Measurements from ENCODE around the gene POLG.
A peak's percentile ranks its signal among the peaks of the same experiment; 100 is the strongest.

The POLG gene

DNA sequence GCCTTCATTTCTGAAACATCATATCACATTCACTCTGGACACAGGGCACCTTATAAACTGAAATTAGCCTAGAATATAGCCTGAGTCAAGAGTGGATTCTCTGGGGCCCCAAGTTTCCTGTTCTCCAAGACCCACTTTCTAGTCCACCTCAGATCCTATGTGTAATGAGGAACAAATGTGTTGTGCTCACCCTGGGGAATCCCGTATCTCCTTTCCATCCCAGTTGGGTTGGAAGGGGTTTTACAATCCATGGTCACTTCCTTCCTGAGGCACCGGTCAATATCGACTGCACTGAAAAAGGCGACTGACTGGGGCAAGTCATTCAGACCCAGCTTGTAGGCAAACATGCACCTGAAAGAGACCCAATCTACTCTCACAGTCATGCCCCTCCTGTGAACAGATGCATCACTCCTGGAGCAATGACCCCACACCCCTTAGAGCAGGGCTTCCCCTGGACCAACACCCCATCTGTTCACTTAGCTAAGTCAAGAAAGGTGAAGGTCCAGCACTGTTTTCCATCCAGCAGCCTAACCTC is 17.4 kb downstream of the POLG start:
- ChIA-PET CTCF (no interaction called here), POLR2A (no interaction called here)
- no peak for DNase-seq
- no peaks in the 10 kb centered on the region for H3K27me3 ChIP-seq (replicated peaks in 2 of 5; ENCODE audit: control insufficient read depth in 4 of 5, insufficient read depth in 5 of 5, low read length in 4 of 5)
- H3K4me1 ChIP-seq (ENCODE audit: control extremely low read depth in 1 of 4, control insufficient read depth in 4 of 4, insufficient read depth in 4 of 4, low read length in 3 of 4), result no peaks in the 10 kb centered on the region
- no peak overlapping the region for H3K27ac ChIP-seq (ENCODE audit: insufficient read depth in 1 of 2, low read depth in 1 of 2, low read length in 2 of 2, poor library complexity in 1 of 2, severe bottlenecking in 2 of 2)
- 85% methylated on average over 3 of the region's 4 CpGs for WGBS (ENCODE audit: insufficient coverage)
- H3K9me3 ChIP-seq (ENCODE audit: control extremely low read depth in 1 of 5, control insufficient read depth in 4 of 5, insufficient read depth in 2 of 5, low read depth in 1 of 5, low read length in 4 of 5), result no peaks in the 10 kb centered on the region
- peaks cover 8 to 95% (median 74%) of the 10 kb centered on the region in 4 experiments for H3K36me3 ChIP-seq (ENCODE audit: control insufficient read depth in 4 of 4, insufficient read depth in 4 of 4, low read length in 3 of 4)
- no peak overlapping the region for H3K4me3 ChIP-seq (ENCODE audit: control insufficient read depth in 1 of 7, extremely low read depth in 1 of 7, insufficient read depth in 4 of 7, low read depth in 2 of 7, low read length in 6 of 7)

DNA sequence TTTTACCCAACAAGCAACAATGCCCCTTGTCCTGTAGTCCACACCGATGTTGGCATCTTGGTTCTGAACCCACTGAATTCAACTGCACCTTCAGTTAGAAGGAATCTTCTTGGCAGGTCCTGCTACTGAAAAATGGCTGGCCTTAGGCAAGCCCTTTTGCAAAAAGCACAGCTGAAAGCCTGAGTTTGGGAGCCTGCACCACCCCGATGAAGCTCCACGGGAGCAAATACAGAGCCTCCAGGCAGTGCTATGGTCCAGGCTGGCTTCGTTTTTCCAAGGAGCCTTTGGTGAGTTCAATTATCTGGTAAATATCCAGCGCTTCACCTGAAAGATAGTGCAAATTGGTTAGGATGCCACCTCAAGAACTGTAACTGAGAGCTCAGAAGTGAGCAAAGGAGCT is 18.1 kb downstream of the POLG start:
- Histone ChIP-seq H3K27me3 (replicated peaks in 2 of 5; ENCODE audit: control insufficient read depth in 4 of 5, insufficient read depth in 5 of 5, low read length in 4 of 5) (no peaks in the 10 kb centered on the region), H3K4me3 (ENCODE audit: control insufficient read depth in 1 of 7, extremely low read depth in 1 of 7, insufficient read depth in 4 of 7, low read depth in 2 of 7, low read length in 6 of 7) (no peak overlapping the region), H3K27ac (ENCODE audit: insufficient read depth in 1 of 2, low read depth in 1 of 2, low read length in 2 of 2, poor library complexity in 1 of 2, severe bottlenecking in 2 of 2) (no peak overlapping the region), H3K4me1 (ENCODE audit: control extremely low read depth in 1 of 4, control insufficient read depth in 4 of 4, insufficient read depth in 4 of 4, low read length in 3 of 4) (no peaks in the 10 kb centered on the region), H3K36me3 (ENCODE audit: control insufficient read depth in 4 of 4, insufficient read depth in 4 of 4, low read length in 3 of 4) (peaks cover 8 to 95% (median 69%) of the 10 kb centered on the region in 4 experiments), H3K9me3 (ENCODE audit: control extremely low read depth in 1 of 5, control insufficient read depth in 4 of 5, insufficient read depth in 2 of 5, low read depth in 1 of 5, low read length in 4 of 5) (no peaks in the 10 kb centered on the region)
- CTCF ChIA-PET, result no interaction called here
- POLR2A ChIA-PET, result no interaction called here
- WGBS (ENCODE audit: insufficient coverage), result 100% methylated on average over 5 of the region's 5 CpGs
- DNase-seq, result no peak

DNA sequence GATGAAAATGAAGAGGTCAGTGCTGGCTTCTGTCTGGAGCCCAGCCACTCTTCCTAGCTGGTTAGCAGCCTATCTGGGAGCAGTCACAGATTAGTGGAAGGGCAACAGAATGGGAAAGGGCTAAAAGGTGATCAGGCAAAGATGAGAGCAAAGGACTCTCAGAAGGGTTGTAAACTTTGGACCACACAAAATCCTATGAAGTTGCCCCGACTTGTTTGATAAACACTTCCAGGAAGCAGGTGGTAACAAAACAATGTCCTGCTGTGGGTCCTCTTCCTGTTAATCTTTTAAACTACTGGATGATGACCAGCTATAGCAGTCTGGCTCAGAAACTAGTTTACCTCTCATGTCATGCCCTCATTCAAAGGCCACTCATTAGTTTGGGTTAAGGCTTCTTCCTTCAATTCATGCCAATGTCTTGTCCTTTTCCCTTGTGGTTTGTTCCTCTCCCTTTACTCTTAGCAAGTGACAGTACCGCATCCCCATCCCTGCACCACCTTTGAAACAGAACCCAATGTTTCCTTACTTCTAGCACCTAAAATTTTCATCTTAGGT is 19.2 kb downstream of the POLG start:
- Histone ChIP-seq H3K9me3 (ENCODE audit: control extremely low read depth in 1 of 5, control insufficient read depth in 4 of 5, insufficient read depth in 2 of 5, low read depth in 1 of 5, low read length in 4 of 5) (no peaks in the 10 kb centered on the region), H3K4me1 (ENCODE audit: control extremely low read depth in 1 of 4, control insufficient read depth in 4 of 4, insufficient read depth in 4 of 4, low read length in 3 of 4) (no peaks in the 10 kb centered on the region), H3K36me3 (ENCODE audit: control insufficient read depth in 4 of 4, insufficient read depth in 4 of 4, low read length in 3 of 4) (peaks cover 8 to 90% (median 62%) of the 10 kb centered on the region in 4 experiments), H3K27me3 (replicated peaks in 2 of 5; ENCODE audit: control insufficient read depth in 4 of 5, insufficient read depth in 5 of 5, low read length in 4 of 5) (no peaks in the 10 kb centered on the region), H3K4me3 (ENCODE audit: control insufficient read depth in 1 of 7, extremely low read depth in 1 of 7, insufficient read depth in 4 of 7, low read depth in 2 of 7, low read length in 6 of 7) (no peak overlapping the region), H3K27ac (ENCODE audit: insufficient read depth in 1 of 2, low read depth in 1 of 2, low read length in 2 of 2, poor library complexity in 1 of 2, severe bottlenecking in 2 of 2) (no peak overlapping the region)
- WGBS (ENCODE audit: insufficient coverage), result 81% methylated on average over 2 of the region's 2 CpGs
- CTCF ChIA-PET, result interaction anchor here (1.2 kb wide), 1 partner anchor 108 kb away, joined by 3 read pairs; no protein-coding TSS in a partner anchor
- POLR2A ChIA-PET, result no interaction called here
- no peak for DNase-seq

DNA sequence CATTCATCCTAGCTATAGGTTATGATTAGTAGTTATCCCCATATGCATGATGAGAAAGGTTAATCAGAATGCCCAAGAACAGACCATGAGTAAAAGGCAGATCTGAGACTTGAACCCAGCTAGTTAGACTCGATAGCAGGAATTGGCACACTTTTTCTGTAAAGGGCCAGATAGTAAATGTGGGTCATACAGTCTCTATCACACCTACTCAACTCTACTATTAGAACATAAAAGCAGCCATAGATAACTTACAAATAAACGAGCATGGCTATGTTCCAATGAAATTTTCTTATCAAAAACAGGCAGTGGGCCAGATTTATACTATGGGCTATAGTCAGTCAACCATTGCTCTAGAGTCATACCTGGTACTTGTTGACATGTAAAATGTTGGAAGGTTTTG is 24.6 kb downstream of the POLG start:
- 100% methylated on average over 1 of the region's 2 CpGs for WGBS (ENCODE audit: insufficient coverage)
- DNase-seq, result no peak
- H3K9me3 ChIP-seq (ENCODE audit: control extremely low read depth in 1 of 5, control insufficient read depth in 4 of 5, insufficient read depth in 2 of 5, low read depth in 1 of 5, low read length in 4 of 5), result no peaks in the 10 kb centered on the region
- no peak overlapping the region for H3K27ac ChIP-seq (ENCODE audit: insufficient read depth in 1 of 2, low read depth in 1 of 2, low read length in 2 of 2, poor library complexity in 1 of 2, severe bottlenecking in 2 of 2)
- CTCF ChIA-PET, result no interaction called here
- no peak overlapping the region for H3K4me3 ChIP-seq (ENCODE audit: control insufficient read depth in 1 of 7, extremely low read depth in 1 of 7, insufficient read depth in 4 of 7, low read depth in 2 of 7, low read length in 6 of 7)
- H3K4me1 ChIP-seq (ENCODE audit: control extremely low read depth in 1 of 4, control insufficient read depth in 4 of 4, insufficient read depth in 4 of 4, low read length in 3 of 4), result no peaks in the 10 kb centered on the region
- no peaks in the 10 kb centered on the region for H3K27me3 ChIP-seq (replicated peaks in 2 of 5; ENCODE audit: control insufficient read depth in 4 of 5, insufficient read depth in 5 of 5, low read length in 4 of 5)
- peaks cover 22 to 81% (median 41%) of the 10 kb centered on the region in 4 experiments for H3K36me3 ChIP-seq (ENCODE audit: control insufficient read depth in 4 of 4, insufficient read depth in 4 of 4, low read length in 3 of 4)
- POLR2A ChIA-PET, result no interaction called here

GRCh38 chr15:89308236-89308635 is 26.4 kb downstream of the POLG start:
- ChIA-PET POLR2A (no interaction called here), CTCF (no interaction called here)
- Histone ChIP-seq H3K27me3 (replicated peaks in 2 of 5; ENCODE audit: control insufficient read depth in 4 of 5, insufficient read depth in 5 of 5, low read length in 4 of 5) (no peaks in the 10 kb centered on the region), H3K27ac (ENCODE audit: insufficient read depth in 1 of 2, low read depth in 1 of 2, low read length in 2 of 2, poor library complexity in 1 of 2, severe bottlenecking in 2 of 2) (no peak overlapping the region), H3K4me3 (ENCODE audit: control insufficient read depth in 1 of 7, extremely low read depth in 1 of 7, insufficient read depth in 4 of 7, low read depth in 2 of 7, low read length in 6 of 7) (no peak overlapping the region), H3K9me3 (ENCODE audit: control extremely low read depth in 1 of 5, control insufficient read depth in 4 of 5, insufficient read depth in 2 of 5, low read depth in 1 of 5, low read length in 4 of 5) (no peaks in the 10 kb centered on the region), H3K36me3 (ENCODE audit: control insufficient read depth in 4 of 4, insufficient read depth in 4 of 4, low read length in 3 of 4) (peaks cover 27 to 82% (median 41%) of the 10 kb centered on the region in 4 experiments), H3K4me1 (ENCODE audit: control extremely low read depth in 1 of 4, control insufficient read depth in 4 of 4, insufficient read depth in 4 of 4, low read length in 3 of 4) (no peaks in the 10 kb centered on the region)
- 100% methylated on average over 2 of the region's 3 CpGs for WGBS (ENCODE audit: insufficient coverage)
- DNase-seq, result no peak

DNA sequence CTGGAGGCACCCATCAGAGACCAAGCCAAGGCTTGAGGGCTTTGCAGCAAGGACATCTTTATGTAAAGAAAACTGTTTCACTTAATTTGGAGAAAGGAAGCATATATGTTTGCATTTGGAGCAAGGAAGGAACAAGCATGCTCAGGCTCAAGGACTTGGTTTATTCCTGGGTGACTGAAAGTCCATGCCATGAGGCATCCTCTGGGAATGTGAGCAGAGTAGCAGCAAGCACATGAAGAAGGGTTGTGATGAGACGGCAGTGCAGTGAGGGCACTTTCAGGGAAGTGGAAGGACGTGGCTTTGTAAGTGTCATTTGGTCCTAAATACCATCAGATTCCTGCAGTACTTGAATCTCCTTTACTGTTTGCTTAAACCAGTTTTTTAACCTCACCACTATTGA is 26.8 kb downstream of the POLG start:
- H3K36me3 ChIP-seq (ENCODE audit: control insufficient read depth in 4 of 4, insufficient read depth in 4 of 4, low read length in 3 of 4), result peaks cover 27 to 82% (median 43%) of the 10 kb centered on the region in 4 experiments
- DNase-seq, result no peak
- no peak overlapping the region for H3K27ac ChIP-seq (ENCODE audit: insufficient read depth in 1 of 2, low read depth in 1 of 2, low read length in 2 of 2, poor library complexity in 1 of 2, severe bottlenecking in 2 of 2)
- ChIA-PET POLR2A (interaction anchor here (1.2 kb wide), 1 partner anchor 21 kb away, joined by 3 read pairs; no protein-coding TSS in a partner anchor), CTCF (no interaction called here)
- no peaks in the 10 kb centered on the region for H3K27me3 ChIP-seq (replicated peaks in 2 of 5; ENCODE audit: control insufficient read depth in 4 of 5, insufficient read depth in 5 of 5, low read length in 4 of 5)
- WGBS (ENCODE audit: insufficient coverage), result no CpG with 5 or more reads among the region's 2 CpGs
- no peak overlapping the region for H3K4me3 ChIP-seq (ENCODE audit: control insufficient read depth in 1 of 7, extremely low read depth in 1 of 7, insufficient read depth in 4 of 7, low read depth in 2 of 7, low read length in 6 of 7)
- no peaks in the 10 kb centered on the region for H3K9me3 ChIP-seq (ENCODE audit: control extremely low read depth in 1 of 5, control insufficient read depth in 4 of 5, insufficient read depth in 2 of 5, low read depth in 1 of 5, low read length in 4 of 5)
- H3K4me1 ChIP-seq (ENCODE audit: control extremely low read depth in 1 of 4, control insufficient read depth in 4 of 4, insufficient read depth in 4 of 4, low read length in 3 of 4), result no peaks in the 10 kb centered on the region

GRCh38 chr15:89307046-89307587 is 27.5 kb downstream of the POLG start:
- CTCF ChIA-PET, result interaction anchor here (1.2 kb wide), 1 partner anchor 26 kb away, joined by 3 read pairs; no protein-coding TSS in a partner anchor
- no peak overlapping the region for H3K4me3 ChIP-seq (ENCODE audit: control insufficient read depth in 1 of 7, extremely low read depth in 1 of 7, insufficient read depth in 4 of 7, low read depth in 2 of 7, low read length in 6 of 7)
- 89% methylated on average over 2 of the region's 2 CpGs for WGBS (ENCODE audit: insufficient coverage)
- no peaks in the 10 kb centered on the region for H3K9me3 ChIP-seq (ENCODE audit: control extremely low read depth in 1 of 5, control insufficient read depth in 4 of 5, insufficient read depth in 2 of 5, low read depth in 1 of 5, low read length in 4 of 5)
- no peaks in the 10 kb centered on the region for H3K27me3 ChIP-seq (replicated peaks in 2 of 5; ENCODE audit: control insufficient read depth in 4 of 5, insufficient read depth in 5 of 5, low read length in 4 of 5)
- DNase-seq, result no peak
- peaks cover 25 to 78% (median 43%) of the 10 kb centered on the region in 4 experiments for H3K36me3 ChIP-seq (ENCODE audit: control insufficient read depth in 4 of 4, insufficient read depth in 4 of 4, low read length in 3 of 4)
- H3K27ac ChIP-seq (ENCODE audit: insufficient read depth in 1 of 2, low read depth in 1 of 2, low read length in 2 of 2, poor library complexity in 1 of 2, severe bottlenecking in 2 of 2), result peak overlapping the region in 1 of 2 experiments; percentile 7
- H3K4me1 ChIP-seq (ENCODE audit: control extremely low read depth in 1 of 4, control insufficient read depth in 4 of 4, insufficient read depth in 4 of 4, low read length in 3 of 4), result no peaks in the 10 kb centered on the region
- POLR2A ChIA-PET, result interaction anchor here (1.2 kb wide), 1 partner anchor 22 kb away, joined by 3 read pairs; no protein-coding TSS in a partner anchor
